Germinal center (tissue), 1 donor: Measurements from ENCODE around the gene SORCS3.

ENCODE experiments used
- DNase-seq: peaks from one replicate; pipeline ENCODE4 v3.0.0; 2012; ENCODE audit warnings: mixed read lengths, low spot score

SORCS3 gene

GRCh38 chr10:104641187-104641936 is at the start of gene SORCS3:
Gene SORCS3 (plus strand): TSS chr10:104641290.
- DNase-seq, result no peak

- no peak for DNase-seq
These were observed 49.6 kb upstream of the SORCS3 start for GRCh38 chr10:104591441-104591840.

GRCh38 chr10:104601166-104601565 is 39.9 kb upstream of the SORCS3 start:
- DNase-seq, result no peak

- DNase-seq, result no peak
These were observed 32.8 kb upstream of the SORCS3 start for GRCh38 chr10:104608091-104608828.

GRCh38 chr10:104612571-104613205 is 28.4 kb upstream of the SORCS3 start:
- DNase-seq, result no peak

- no peak for DNase-seq
These were observed 27.7 kb upstream of the SORCS3 start for GRCh38 chr10:104613406-104613805.

GRCh38 chr10:104614245-104614831 is 26.8 kb upstream of the SORCS3 start:
- peak; percentile 38 for DNase-seq

GRCh38 chr10:104615136-104615535 is 26.0 kb upstream of the SORCS3 start:
- DNase-seq, result no peak

GRCh38 chr10:104617831-104618230 is 23.3 kb upstream of the SORCS3 start:
- no peak for DNase-seq

- DNase-seq, result no peak
These were observed 18.9 kb upstream of the SORCS3 start for GRCh38 chr10:104622175-104622574.

GRCh38 chr10:104622598-104623209 is 18.4 kb upstream of the SORCS3 start:
- no peak for DNase-seq

GRCh38 chr10:104630731-104631130 is 10.4 kb upstream of the SORCS3 start:
- no peak for DNase-seq

GRCh38 chr10:104631946-104632345 is 9.1 kb upstream of the SORCS3 start:
- DNase-seq, result no peak

- peak; percentile 13 for DNase-seq
These were observed 2.1 kb upstream of the SORCS3 start for GRCh38 chr10:104638861-104639589.

- no peak for DNase-seq
These were observed 1.3 kb upstream of the SORCS3 start for GRCh38 chr10:104639590-104640338.

- DNase-seq, result no peak
These were observed 527 bp upstream of the SORCS3 start for GRCh38 chr10:104640339-104641186.

- DNase-seq, result no peak
These were observed 1.0 kb downstream of the SORCS3 start for GRCh38 chr10:104641937-104642657.

GRCh38 chr10:104642658-104643302 is 1.7 kb downstream of the SORCS3 start:
- peak; percentile 11 for DNase-seq

- DNase-seq, result no peak
These were observed 2.2 kb downstream of the SORCS3 start for GRCh38 chr10:104643303-104643663.
